Panc1 (cell line): Measurements from ENCODE around the gene SETX. TPM values are rescaled to one million over a fixed set of nuclear protein-coding genes. Genes with fewer than 3 reads are reported as not detected.

Source experiments
- ATAC-seq: fragments of 200-7000 bp; cut with Tn5 transposase; 2 replicates; pipeline ENCODE4 v1.9.1; 2020; ENCODE audit warnings: mild to moderate bottlenecking, moderate library complexity
- BruUV-seq: library from RNA; stranded (reverse); fragments of 400-500 nt; replicated peaks from 2 replicates; lab custom pipeline; 2021; lab: Mats Ljungman, UMichigan
- CTCF ChIA-PET: fragments of 300-600 bp; sonication (Branson Sonifier 250); formaldehyde crosslinking; loops from one replicate; lab custom pipeline; 2022; ENCODE audit warnings: antibody characterized with exemption; lab: Charles Lee
- POLR2A ChIA-PET: fragments of 300-600 bp; sonication (Branson Sonifier 250); formaldehyde crosslinking; loops from one replicate; lab custom pipeline; 2022; ENCODE audit warnings: antibody characterized with exemption; lab: Charles Lee
- DNase-seq: peaks from one replicate; pipeline ENCODE4 v3.0.0-alpha.2; 2010; ENCODE audit warnings: low read depth, low spot score
- H3K27ac ChIP-seq: 2 replicates; pipeline ENCODE4 v1.5.1; 2011; ENCODE audit warnings: mild to moderate bottlenecking, low read length, inconsistent platforms
- H3K27me3 ChIP-seq: fragments of 200-500 bp; sonication (Bioruptor generic); 2 replicates; pipeline ENCODE4 v1.6.0; 2014; ENCODE audit warnings: low read length, inconsistent platforms; ENCODE audit not compliant: control insufficient read depth, insufficient read depth
- H3K36me3 ChIP-seq: fragments of 200-500 bp; sonication (Bioruptor generic); 2 replicates; pipeline ENCODE4 v1.5.1; 2014; ENCODE audit warnings: inconsistent platforms, mild to moderate bottlenecking, low read length, moderate library complexity; ENCODE audit not compliant: control insufficient read depth, insufficient read depth
- H3K4me1 ChIP-seq: 2 replicates; pipeline ENCODE4 v1.5.1; 2011; ENCODE audit warnings: inconsistent platforms, mild to moderate bottlenecking, low read length, moderate library complexity; ENCODE audit not compliant: control insufficient read depth, insufficient read depth
- H3K4me3 ChIP-seq, 2 experiments: 2 replicates each; pipeline ENCODE4 v1.5.1; 2011 to 2012; ENCODE audit warnings: low read depth in 2 of 2, low read length in 2 of 2, mild to moderate bottlenecking in 2 of 2, inconsistent platforms in 1 of 2, moderate library complexity in 1 of 2
- H3K9me3 ChIP-seq: fragments of 200-500 bp; sonication (Bioruptor generic); 2 replicates; pipeline ENCODE4 v1.5.1; 2014; ENCODE audit warnings: low read depth, mild to moderate bottlenecking, inconsistent platforms, low read length, moderate library complexity; ENCODE audit not compliant: control insufficient read depth, insufficient read depth
- POLR2AphosphoS5 ChIP-seq: IDR thresholded peaks from 2 replicates; pipeline ENCODE4 v1.6.1; 2012; ENCODE audit warnings: mild to moderate bottlenecking, low read depth, low read length, moderate library complexity
- SIN3A ChIP-seq: IDR thresholded peaks from 2 replicates; pipeline ENCODE4 v1.6.1; 2012; ENCODE audit warnings: low read depth, mild to moderate bottlenecking, low read length, moderate library complexity, borderline replicate concordance; ENCODE audit not compliant: insufficient read depth
- TCF7L2 ChIP-seq: IDR thresholded peaks from 2 replicates; pipeline ENCODE4 v1.6.1; 2011; ENCODE audit warnings: mild to moderate bottlenecking, low read depth, low read length, inconsistent platforms
- in situ Hi-C: cut with HindIII; loops from 2 replicates; pipeline ENCODE4 v1.10.0; 2016; ENCODE audit warnings: low sequenced_read_pairs, low pct_unique_long_range_greater_than_20kb
- intact Hi-C: fragments of 100-400 bp; cut with micrococcal nuclease; formaldehyde crosslinking; loops from one replicate; pipeline ENCODE4 v1.10.0; 2022; ENCODE audit not compliant: unreplicated experiment
- total RNA-seq: library from RNA; stranded (reverse); gene quantifications from one replicate; pipeline ENCODE4 v1.2.1, GENCODE V29; 2021; ENCODE audit not compliant: unreplicated experiment
- TF ChIP-seq, protein P1 (sequence below), 2 experiments: IDR thresholded peaks; 2 replicates each; pipeline ENCODE4 v1.6.1; 2011 to 2012; ENCODE audit warnings: low read depth in 2 of 2, control low read depth in 1 of 2, low read length in 1 of 2, mild to moderate bottlenecking in 1 of 2, moderate library complexity in 1 of 2; ENCODE audit not compliant: insufficient read depth in 1 of 2
- TF ChIP-seq, protein P2 (sequence below): fragments of 450-650 bp; IDR thresholded peaks from 2 replicates; pipeline ENCODE4 v1.5.1; 2017; ENCODE audit warnings: mild to moderate bottlenecking

Gene SETX
- total RNA-seq, 1 experiment from 2014 or later = 28.1 TPM

DNA sequence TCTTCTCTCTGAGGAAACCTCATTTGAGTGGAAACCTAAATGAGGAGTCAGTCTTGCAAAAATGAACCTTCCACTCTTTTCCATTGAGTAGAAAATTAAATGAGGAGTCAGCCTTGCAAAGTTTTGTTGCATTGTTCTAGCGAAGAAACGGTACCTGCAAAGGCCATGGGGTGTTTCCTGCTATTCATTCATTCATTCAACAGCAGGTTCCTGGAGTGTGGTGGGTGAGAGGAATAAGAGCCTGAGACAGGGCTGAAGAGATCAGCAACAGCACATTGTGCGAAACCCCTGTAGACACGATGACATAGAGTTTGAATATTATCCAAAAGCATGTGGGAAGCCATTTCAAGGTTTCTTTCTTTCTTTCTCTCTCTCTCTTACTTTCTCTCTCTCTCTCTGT is 14.6 kb upstream of the SETX start:
- no peak overlapping the region for H3K4me3 ChIP-seq
- no peak overlapping the region for H3K27ac ChIP-seq
- POLR2A ChIA-PET = no interaction called here
- no TSS peak for BruUV-seq
- in situ Hi-C loops (no loop called here), intact Hi-C loops (no loop called here)
- TF ChIP-seq SIN3A (no peak), POLR2AphosphoS5 (no peak), TCF7L2 (no peak)
- TF ChIP-seq, protein P1, sequence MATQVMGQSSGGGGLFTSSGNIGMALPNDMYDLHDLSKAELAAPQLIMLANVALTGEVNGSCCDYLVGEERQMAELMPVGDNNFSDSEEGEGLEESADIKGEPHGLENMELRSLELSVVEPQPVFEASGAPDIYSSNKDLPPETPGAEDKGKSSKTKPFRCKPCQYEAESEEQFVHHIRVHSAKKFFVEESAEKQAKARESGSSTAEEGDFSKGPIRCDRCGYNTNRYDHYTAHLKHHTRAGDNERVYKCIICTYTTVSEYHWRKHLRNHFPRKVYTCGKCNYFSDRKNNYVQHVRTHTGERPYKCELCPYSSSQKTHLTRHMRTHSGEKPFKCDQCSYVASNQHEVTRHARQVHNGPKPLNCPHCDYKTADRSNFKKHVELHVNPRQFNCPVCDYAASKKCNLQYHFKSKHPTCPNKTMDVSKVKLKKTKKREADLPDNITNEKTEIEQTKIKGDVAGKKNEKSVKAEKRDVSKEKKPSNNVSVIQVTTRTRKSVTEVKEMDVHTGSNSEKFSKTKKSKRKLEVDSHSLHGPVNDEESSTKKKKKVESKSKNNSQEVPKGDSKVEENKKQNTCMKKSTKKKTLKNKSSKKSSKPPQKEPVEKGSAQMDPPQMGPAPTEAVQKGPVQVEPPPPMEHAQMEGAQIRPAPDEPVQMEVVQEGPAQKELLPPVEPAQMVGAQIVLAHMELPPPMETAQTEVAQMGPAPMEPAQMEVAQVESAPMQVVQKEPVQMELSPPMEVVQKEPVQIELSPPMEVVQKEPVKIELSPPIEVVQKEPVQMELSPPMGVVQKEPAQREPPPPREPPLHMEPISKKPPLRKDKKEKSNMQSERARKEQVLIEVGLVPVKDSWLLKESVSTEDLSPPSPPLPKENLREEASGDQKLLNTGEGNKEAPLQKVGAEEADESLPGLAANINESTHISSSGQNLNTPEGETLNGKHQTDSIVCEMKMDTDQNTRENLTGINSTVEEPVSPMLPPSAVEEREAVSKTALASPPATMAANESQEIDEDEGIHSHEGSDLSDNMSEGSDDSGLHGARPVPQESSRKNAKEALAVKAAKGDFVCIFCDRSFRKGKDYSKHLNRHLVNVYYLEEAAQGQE (IDR thresholded peaks at IDR 0.05; ENCODE audit: insufficient read depth in 1 of 2, low read depth in 2 of 2, low read length in 1 of 2) = no peak
- TF ChIP-seq, protein P2, sequence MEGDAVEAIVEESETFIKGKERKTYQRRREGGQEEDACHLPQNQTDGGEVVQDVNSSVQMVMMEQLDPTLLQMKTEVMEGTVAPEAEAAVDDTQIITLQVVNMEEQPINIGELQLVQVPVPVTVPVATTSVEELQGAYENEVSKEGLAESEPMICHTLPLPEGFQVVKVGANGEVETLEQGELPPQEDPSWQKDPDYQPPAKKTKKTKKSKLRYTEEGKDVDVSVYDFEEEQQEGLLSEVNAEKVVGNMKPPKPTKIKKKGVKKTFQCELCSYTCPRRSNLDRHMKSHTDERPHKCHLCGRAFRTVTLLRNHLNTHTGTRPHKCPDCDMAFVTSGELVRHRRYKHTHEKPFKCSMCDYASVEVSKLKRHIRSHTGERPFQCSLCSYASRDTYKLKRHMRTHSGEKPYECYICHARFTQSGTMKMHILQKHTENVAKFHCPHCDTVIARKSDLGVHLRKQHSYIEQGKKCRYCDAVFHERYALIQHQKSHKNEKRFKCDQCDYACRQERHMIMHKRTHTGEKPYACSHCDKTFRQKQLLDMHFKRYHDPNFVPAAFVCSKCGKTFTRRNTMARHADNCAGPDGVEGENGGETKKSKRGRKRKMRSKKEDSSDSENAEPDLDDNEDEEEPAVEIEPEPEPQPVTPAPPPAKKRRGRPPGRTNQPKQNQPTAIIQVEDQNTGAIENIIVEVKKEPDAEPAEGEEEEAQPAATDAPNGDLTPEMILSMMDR = no peak
- no peaks in the 10 kb centered on the region for H3K9me3 ChIP-seq
- DNase-seq (no peak), ATAC-seq (no peak)
- no peaks in the 10 kb centered on the region for H3K4me1 ChIP-seq
- CTCF ChIA-PET = no interaction called here
- no peaks in the 10 kb centered on the region for H3K36me3 ChIP-seq
- no peaks in the 10 kb centered on the region for H3K27me3 ChIP-seq

DNA sequence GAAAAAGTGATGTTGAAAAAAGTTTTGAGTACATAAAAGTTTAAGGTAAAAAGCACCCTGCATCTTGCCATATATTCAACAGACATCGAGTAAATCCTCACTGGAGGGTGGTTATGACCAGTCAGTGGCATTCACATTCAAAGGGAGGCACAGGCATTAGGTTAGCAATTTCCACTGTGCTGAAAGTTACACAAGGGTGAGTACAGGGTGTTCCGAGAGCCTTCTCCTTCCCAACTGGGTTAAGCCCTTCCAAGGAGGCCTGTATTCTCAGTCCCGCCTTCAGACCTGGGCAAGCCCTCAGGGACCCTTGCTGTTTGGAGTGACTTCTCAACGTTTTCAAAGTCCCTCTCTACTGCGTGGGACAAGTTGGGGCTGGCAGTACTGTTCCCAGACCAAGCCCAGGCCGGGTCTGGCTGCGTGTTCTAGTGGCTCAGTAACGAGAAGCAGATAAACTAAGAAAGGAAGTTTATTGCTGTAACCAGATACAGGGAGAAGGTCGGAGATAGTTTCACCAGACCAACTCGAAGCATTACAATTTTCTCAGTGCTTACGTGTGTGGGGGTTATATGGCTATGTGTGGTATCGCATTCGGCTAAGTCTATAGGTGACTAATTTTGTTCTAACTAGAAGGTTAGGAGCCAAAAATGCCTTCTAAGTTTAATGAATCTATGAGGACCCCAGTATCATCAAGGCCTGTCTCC is 13.0 kb upstream of the SETX start:
- no TSS peak for BruUV-seq
- H3K27ac ChIP-seq = no peak overlapping the region
- DNase-seq (no peak), ATAC-seq (no peak)
- in situ Hi-C loops (no loop called here), intact Hi-C loops (no loop called here)
- no peak for TF ChIP-seq POLR2AphosphoS5
- TF ChIP-seq SIN3A = no peak
- no peak for TF ChIP-seq TCF7L2
- TF ChIP-seq, protein P1 (IDR thresholded peaks at IDR 0.05; ENCODE audit: insufficient read depth in 1 of 2, low read depth in 2 of 2, low read length in 1 of 2) = no peak
- TF ChIP-seq, protein P2 = no peak
- H3K4me1 ChIP-seq = no peaks in the 10 kb centered on the region
- H3K36me3 ChIP-seq = no peaks in the 10 kb centered on the region
- no peaks in the 10 kb centered on the region for H3K27me3 ChIP-seq
- H3K9me3 ChIP-seq = no peaks in the 10 kb centered on the region
- ChIA-PET CTCF (no interaction called here), POLR2A (interaction anchor here (0.6 kb wide), 1 partner anchor 12 kb away, joined by 14 read pairs; the partner anchor contains the start of gene SETX)
- no peak overlapping the region for H3K4me3 ChIP-seq
